ENCODE data around the gene SLC7A6OS. TPM values are rescaled to one million over a fixed set of nuclear protein-coding genes. Genes with fewer than 3 reads are reported as not detected.
A peak's percentile ranks its signal among the peaks of the same experiment; 100 is the strongest.
"Not testable (repeated sequence)": the region's sequence is repeated elsewhere in the genome, so short reads cannot be mapped to it uniquely, and the experiment has no call there.

The SLC7A6OS gene
- total RNA-seq, 2 experiments from 2014 or later: 29.0 to 32.1 TPM

GRCh38 chr16:68290450-68290849 lies 20.3 kb downstream of the SLC7A6OS start:
- POLR2A ChIA-PET: interaction anchor here (1.0 to 14.1 kb wide), 10 partner anchors 9 to 62 kb away, joined by 3 to 271 read pairs (median 13); partner anchors contain the start of genes PRMT7, SLC7A6 and SLC7A6OS
- Mint-ChIP-seq H3K9me3 (no peaks in the 10 kb centered on the region), H3K27me3 (no peaks in the 10 kb centered on the region), H3K4me1 (ENCODE audit: low read depth) (peaks cover 80% of the 10 kb centered on the region), H3K27ac (peak overlapping the region; percentile 87), H3K4me3 (peak overlapping the region; percentile 70), H3K36me3 (ENCODE audit: low read depth) (peaks cover 82% of the 10 kb centered on the region)
- DNase-seq: no peak
- TF ChIP-seq CTCF (IDR thresholded peaks at IDR 0.05): no peak
- no peaks in the 10 kb centered on the region for H3K27me3 ChIP-seq (ENCODE audit: control insufficient read depth in 1 of 2, insufficient read depth in 2 of 2, low read length in 2 of 2)
- peaks cover 87% of the 10 kb centered on the region for H3K4me1 ChIP-seq (ENCODE audit: insufficient read depth, low read length)
- no peak for ATAC-seq (ENCODE audit: poor library complexity)
- H3K4me3 ChIP-seq (ENCODE audit: low read length): no peak overlapping the region
- no peaks in the 10 kb centered on the region for H3K9me3 ChIP-seq (ENCODE audit: control insufficient read depth in 1 of 2, insufficient read depth in 1 of 2, low read length in 2 of 2)
- intact Hi-C loops (cut with DNase I, micrococcal nuclease): loop anchor here in 1 of 2 experiments (2.0 kb wide), 1 partner anchor 20 kb away; the partner anchor contains the start of genes PRMT7 and SLC7A6OS
- CTCF ChIA-PET: interaction anchor here (0.6 to 23.0 kb wide), 5 partner anchors 9 to 1131 kb away, joined by 3 to 278 read pairs (median 4); partner anchors contain the start of gene SLC7A6
- peak overlapping the region; percentile 74 to 83 for H3K27ac ChIP-seq (ENCODE audit: low read depth in 1 of 2, low read length in 2 of 2)
- H3K36me3 ChIP-seq (ENCODE audit: insufficient read depth, low read length): peaks cover 61% of the 10 kb centered on the region

- H3K27me3 ChIP-seq (ENCODE audit: control insufficient read depth in 1 of 2, insufficient read depth in 2 of 2, low read length in 2 of 2): no peaks in the 10 kb centered on the region
- H3K27ac Mint-ChIP-seq: peak overlapping the region; percentile 87
- peak; percentile 38 for ATAC-seq (ENCODE audit: poor library complexity)
- H3K36me3 ChIP-seq (ENCODE audit: insufficient read depth, low read length): peaks cover 54% of the 10 kb centered on the region
- H3K36me3 Mint-ChIP-seq (ENCODE audit: low read depth): peaks cover 80% of the 10 kb centered on the region
- no peak for TF ChIP-seq CTCF (IDR thresholded peaks at IDR 0.05)
- H3K9me3 Mint-ChIP-seq: no peaks in the 10 kb centered on the region
- H3K27ac ChIP-seq (ENCODE audit: low read depth in 1 of 2, low read length in 2 of 2): peak overlapping the region; percentile 74 to 83
- ChIA-PET CTCF (interaction anchor here (0.6 to 23.0 kb wide), 5 partner anchors 8 to 1131 kb away, joined by 3 to 278 read pairs (median 4); partner anchors contain the start of gene SLC7A6), POLR2A (interaction anchor here (1.0 to 14.1 kb wide), 8 partner anchors 10 to 62 kb away, joined by 3 to 271 read pairs (median 17); partner anchors contain the start of genes PRMT7, SLC7A6 and SLC7A6OS)
- H3K4me1 Mint-ChIP-seq (ENCODE audit: low read depth): peaks cover 87% of the 10 kb centered on the region
- no peaks in the 10 kb centered on the region for H3K27me3 Mint-ChIP-seq
- no peak overlapping the region for H3K4me3 ChIP-seq (ENCODE audit: low read length)
- H3K9me3 ChIP-seq (ENCODE audit: control insufficient read depth in 1 of 2, insufficient read depth in 1 of 2, low read length in 2 of 2): no peaks in the 10 kb centered on the region
- intact Hi-C loops (cut with DNase I, micrococcal nuclease): loop anchor here in 1 of 2 experiments (2.0 kb wide), 1 partner anchor 21 kb away; the partner anchor contains the start of genes PRMT7 and SLC7A6OS
- peaks cover 93% of the 10 kb centered on the region for H3K4me1 ChIP-seq (ENCODE audit: insufficient read depth, low read length)
- DNase-seq: peak in 10 of 14 experiments; percentile 27 to 68 (median 40)
- peak overlapping the region; percentile 70 for H3K4me3 Mint-ChIP-seq
Measured at GRCh38 chr16:68289621-68290329, 21.0 kb downstream of the SLC7A6OS start.

GRCh38 chr16:68289202-68289601 lies 21.5 kb downstream of the SLC7A6OS start:
- ChIA-PET POLR2A (interaction anchor here (1.0 to 14.1 kb wide), 7 partner anchors 10 to 61 kb away, joined by 3 to 271 read pairs (median 25); partner anchors contain the start of genes PRMT7, SLC7A6 and SLC7A6OS), CTCF (interaction anchor here (1.3 to 23.0 kb wide), 3 partner anchors 17 to 39 kb away, joined by 3 to 278 read pairs (median 14); partner anchors contain the start of gene SLC7A6)
- H3K9me3 Mint-ChIP-seq: no peaks in the 10 kb centered on the region
- peak overlapping the region; percentile 70 for H3K4me3 Mint-ChIP-seq
- H3K4me1 ChIP-seq (ENCODE audit: insufficient read depth, low read length): peaks cover 97% of the 10 kb centered on the region
- H3K27me3 Mint-ChIP-seq: no peaks in the 10 kb centered on the region
- peaks cover 48% of the 10 kb centered on the region for H3K36me3 ChIP-seq (ENCODE audit: insufficient read depth, low read length)
- H3K4me1 Mint-ChIP-seq (ENCODE audit: low read depth): peaks cover 89% of the 10 kb centered on the region
- no peaks in the 10 kb centered on the region for H3K9me3 ChIP-seq (ENCODE audit: control insufficient read depth in 1 of 2, insufficient read depth in 1 of 2, low read length in 2 of 2)
- no peak overlapping the region for H3K4me3 ChIP-seq (ENCODE audit: low read length)
- intact Hi-C loops (cut with DNase I, micrococcal nuclease): no loop called here
- ATAC-seq (ENCODE audit: poor library complexity) (no peak), DNase-seq (no peak)
- H3K36me3 Mint-ChIP-seq (ENCODE audit: low read depth): peaks cover 80% of the 10 kb centered on the region
- peak overlapping the region; percentile 87 for H3K27ac Mint-ChIP-seq
- TF ChIP-seq CTCF (IDR thresholded peaks at IDR 0.05): no peak
- H3K27ac ChIP-seq (ENCODE audit: low read depth in 1 of 2, low read length in 2 of 2): peak overlapping the region; percentile 74 to 83
- no peaks in the 10 kb centered on the region for H3K27me3 ChIP-seq (ENCODE audit: control insufficient read depth in 1 of 2, insufficient read depth in 2 of 2, low read length in 2 of 2)

GRCh38 chr16:68288796-68289195 lies 21.9 kb downstream of the SLC7A6OS start:
- CTCF ChIA-PET: interaction anchor here (1.1 to 23.0 kb wide), 3 partner anchors 9 to 40 kb away, joined by 5 to 278 read pairs (median 14); partner anchors contain the start of gene SLC7A6
- not testable (repeated sequence) for H3K27me3 ChIP-seq (ENCODE audit: control insufficient read depth in 1 of 2, insufficient read depth in 2 of 2, low read length in 2 of 2); DNase-seq; H3K9me3 Mint-ChIP-seq; H3K27me3 Mint-ChIP-seq; H3K4me3 ChIP-seq (ENCODE audit: low read length); H3K9me3 ChIP-seq (ENCODE audit: control insufficient read depth in 1 of 2, insufficient read depth in 1 of 2, low read length in 2 of 2); ATAC-seq (ENCODE audit: poor library complexity); H3K4me3 Mint-ChIP-seq
- POLR2A ChIA-PET: interaction anchor here (1.6 to 14.1 kb wide), 5 partner anchors 11 to 26 kb away, joined by 9 to 271 read pairs (median 52); partner anchors contain the start of genes PRMT7, SLC7A6 and SLC7A6OS
- peaks cover 97% of the 10 kb centered on the region for H3K4me1 ChIP-seq (ENCODE audit: insufficient read depth, low read length)
- intact Hi-C loops (cut with DNase I, micrococcal nuclease): loop anchor here in 1 of 2 experiments (1.0 kb wide), 1 partner anchor 23 kb away; no protein-coding TSS in a partner anchor
- H3K36me3 ChIP-seq (ENCODE audit: insufficient read depth, low read length): peaks cover 45% of the 10 kb centered on the region
- peaks cover 80% of the 10 kb centered on the region for H3K36me3 Mint-ChIP-seq (ENCODE audit: low read depth)
- H3K27ac Mint-ChIP-seq: peak overlapping the region; percentile 87
- H3K27ac ChIP-seq (ENCODE audit: low read depth in 1 of 2, low read length in 2 of 2): peak overlapping the region; percentile 80 to 83
- H3K4me1 Mint-ChIP-seq (ENCODE audit: low read depth): peaks cover 90% of the 10 kb centered on the region

Measured in CD4-positive, alpha-beta T cell (primary cell).